Stimulated activated CD4-positive, alpha-beta T cell treated with anti-CD3 and anti-CD28 coated beads, Interleukin-15, amount 100 ng/mL, for 24 hours (primary cell): ENCODE results near the gene JAKMIP1.

Experiments used
- DNase-seq: peaks from one replicate; pipeline ENCODE4 v3.0.0-alpha.2; 2020

JAKMIP1 gene

GRCh38 chr4:6055436-6055835 lies 144.9 kb downstream of the JAKMIP1 start:
- no peak for DNase-seq

DNA sequence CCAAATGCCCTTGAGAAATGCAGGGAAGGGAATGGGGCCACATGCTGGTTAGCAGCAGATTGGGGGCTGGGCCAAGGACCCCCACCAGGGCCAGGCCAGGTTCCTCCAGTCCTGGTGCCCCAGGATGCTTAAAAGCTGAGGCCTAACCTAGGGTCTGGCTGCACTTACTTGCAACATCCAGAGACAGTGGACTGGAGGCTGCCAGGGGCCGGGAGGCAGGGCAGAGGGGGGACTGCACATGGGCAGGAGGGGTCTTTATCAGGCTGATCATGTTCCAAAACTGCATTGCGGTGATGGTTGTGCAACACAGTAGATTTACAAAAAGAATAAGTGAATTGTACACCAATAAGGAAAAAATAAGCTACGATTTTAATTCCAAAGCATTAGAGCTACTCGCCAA lies 145.3 kb downstream of the JAKMIP1 start:
- DNase-seq: no peak

GRCh38 chr4:6054162-6054922 lies 146.0 kb downstream of the JAKMIP1 start:
- DNase-seq: no peak

DNA sequence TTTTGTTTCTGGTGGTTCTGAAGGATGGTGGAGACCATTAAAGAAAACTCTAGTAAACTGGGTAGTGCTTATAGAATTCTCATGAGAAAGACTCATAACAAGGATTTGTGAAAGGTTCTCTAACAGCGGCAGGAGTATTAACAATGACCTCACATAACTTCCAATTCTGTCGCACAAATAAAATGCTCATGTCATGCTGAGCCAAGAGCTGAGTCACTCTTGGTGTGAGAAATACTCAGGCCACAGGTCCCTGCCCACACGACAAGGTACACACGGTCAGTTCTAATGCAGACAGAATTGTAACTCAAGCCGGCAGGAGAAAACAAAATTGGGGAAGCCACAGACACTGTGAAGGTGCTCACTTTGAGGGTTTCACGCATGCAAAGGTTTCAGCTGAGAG lies 147.7 kb downstream of the JAKMIP1 start:
- no peak for DNase-seq

DNA sequence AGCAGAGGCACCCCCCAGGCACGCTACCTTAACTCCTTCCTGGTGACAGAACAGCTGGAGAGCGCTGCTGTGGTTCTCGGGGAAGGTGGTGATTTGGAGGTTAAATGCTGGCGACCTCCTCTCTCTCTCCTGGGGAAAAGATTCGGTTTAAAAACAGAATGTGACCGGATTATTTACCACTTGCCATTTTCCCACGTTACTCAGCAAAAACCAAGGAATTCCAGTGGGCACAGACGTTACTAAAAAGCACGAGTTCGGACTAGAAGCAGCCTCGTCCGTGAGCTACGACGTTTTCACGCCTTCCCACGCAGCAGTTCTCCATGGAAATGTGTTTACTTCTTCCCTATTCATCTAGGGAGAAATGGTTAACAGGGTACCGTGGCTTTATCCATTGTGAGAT lies 149.8 kb downstream of the JAKMIP1 start:
- DNase-seq: no peak

- DNase-seq: no peak
Measured at GRCh38 chr4:6049985-6050384, 150.4 kb downstream of the JAKMIP1 start.

DNA sequence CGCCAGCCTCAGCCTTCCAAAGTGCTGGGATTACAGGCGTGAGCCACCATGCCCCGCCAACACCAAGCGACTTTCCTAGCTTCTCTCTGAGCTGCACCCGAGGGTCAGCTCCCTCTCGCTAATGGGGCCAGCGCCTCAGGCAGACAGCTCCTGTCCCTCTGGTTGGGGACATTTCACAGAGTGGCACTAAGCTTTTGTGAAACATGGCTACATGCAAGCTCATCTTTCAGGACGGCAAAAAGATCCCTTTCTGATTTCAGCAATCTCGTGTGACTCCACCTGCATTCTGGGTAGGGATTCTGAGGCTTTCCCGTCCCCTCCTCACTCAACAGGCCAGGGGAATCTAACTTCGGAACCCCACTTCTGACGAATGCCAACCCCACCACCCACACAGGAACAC lies 151.1 kb downstream of the JAKMIP1 start:
- DNase-seq: no peak

- DNase-seq: no peak
Measured at GRCh38 chr4:6048537-6048936, 151.8 kb downstream of the JAKMIP1 start.

DNA sequence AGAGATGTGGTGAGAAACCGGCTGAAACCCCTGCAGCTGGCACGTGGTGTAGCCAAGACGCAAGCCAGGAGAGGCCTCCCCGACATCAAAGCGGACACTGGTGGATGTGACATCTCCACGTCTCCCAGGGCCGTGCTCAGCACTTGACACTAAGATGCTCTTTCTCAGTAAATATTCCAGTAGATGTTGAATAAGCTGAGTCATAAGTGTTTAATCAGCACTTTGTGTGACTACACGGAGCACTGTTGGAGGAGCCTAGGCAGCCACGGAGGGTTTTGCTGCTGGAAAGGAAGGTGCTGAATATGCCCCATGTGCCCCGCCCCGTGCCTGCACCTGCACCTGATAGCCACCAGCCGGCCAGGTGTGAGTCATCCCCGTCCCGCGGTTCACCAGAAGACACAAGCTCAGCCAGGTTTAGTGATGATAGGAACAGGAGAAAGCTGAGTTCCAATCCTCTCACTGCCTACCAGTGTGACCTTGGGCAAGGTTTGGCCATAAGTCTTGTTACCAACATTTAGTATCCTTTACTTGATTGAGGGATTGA lies 153.1 kb downstream of the JAKMIP1 start:
- peak; percentile 9 for DNase-seq

GRCh38 chr4:6046526-6047129 lies 153.7 kb downstream of the JAKMIP1 start:
- DNase-seq: no peak

GRCh38 chr4:6044805-6045204 lies 155.5 kb downstream of the JAKMIP1 start:
- DNase-seq: no peak

GRCh38 chr4:6044276-6044675 lies 156.1 kb downstream of the JAKMIP1 start:
- DNase-seq: no peak

- DNase-seq: no peak
Measured at GRCh38 chr4:6043843-6044242, 156.5 kb downstream of the JAKMIP1 start.

DNA sequence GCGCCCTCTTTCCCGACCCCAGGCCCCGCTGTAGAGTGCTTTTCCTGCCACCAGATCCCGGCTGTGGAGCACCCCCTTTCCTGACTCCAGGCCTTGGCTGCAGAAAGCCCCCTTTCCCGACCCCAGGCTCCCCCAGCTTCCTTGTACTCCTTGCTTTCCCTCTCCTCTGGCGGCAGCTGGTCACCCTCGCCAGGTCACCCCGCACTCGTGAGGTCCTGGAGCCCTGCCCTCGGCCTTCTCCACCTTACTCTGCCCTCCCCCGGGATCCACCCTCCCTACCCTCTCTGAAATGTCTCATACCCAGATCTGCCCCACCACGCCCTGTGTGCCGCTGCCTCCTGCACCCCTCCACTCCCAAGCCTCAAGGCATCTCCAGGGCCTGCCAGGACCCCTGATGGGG lies 157.2 kb downstream of the JAKMIP1 start:
- DNase-seq: no peak

GRCh38 chr4:6042293-6043063 lies 157.9 kb downstream of the JAKMIP1 start:
- DNase-seq: no peak

- DNase-seq: no peak
Measured at GRCh38 chr4:6041800-6042199, 158.5 kb downstream of the JAKMIP1 start.

GRCh38 chr4:6038711-6039110 lies 161.6 kb downstream of the JAKMIP1 start:
- no peak for DNase-seq

DNA sequence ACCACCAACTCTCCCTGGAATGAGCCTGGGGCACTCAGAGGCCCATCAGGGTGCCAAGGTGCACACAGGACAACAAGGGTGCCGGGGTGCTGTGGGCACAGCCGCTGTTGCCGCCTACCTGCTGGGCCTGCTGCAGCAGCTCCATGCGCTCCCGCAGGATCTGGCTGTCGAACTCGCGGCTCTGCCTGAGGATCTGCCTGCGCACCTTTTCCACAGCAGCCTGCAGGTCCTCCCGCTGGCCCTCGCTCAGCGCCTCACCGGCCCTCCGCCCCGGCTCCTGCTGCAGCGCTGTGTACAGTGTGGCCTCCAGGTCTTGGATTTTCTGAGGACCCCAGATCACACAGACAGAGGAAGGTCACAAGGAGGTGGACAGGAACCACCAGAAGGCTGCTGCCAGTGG lies 164.6 kb downstream of the JAKMIP1 start:
- no peak for DNase-seq

DNA sequence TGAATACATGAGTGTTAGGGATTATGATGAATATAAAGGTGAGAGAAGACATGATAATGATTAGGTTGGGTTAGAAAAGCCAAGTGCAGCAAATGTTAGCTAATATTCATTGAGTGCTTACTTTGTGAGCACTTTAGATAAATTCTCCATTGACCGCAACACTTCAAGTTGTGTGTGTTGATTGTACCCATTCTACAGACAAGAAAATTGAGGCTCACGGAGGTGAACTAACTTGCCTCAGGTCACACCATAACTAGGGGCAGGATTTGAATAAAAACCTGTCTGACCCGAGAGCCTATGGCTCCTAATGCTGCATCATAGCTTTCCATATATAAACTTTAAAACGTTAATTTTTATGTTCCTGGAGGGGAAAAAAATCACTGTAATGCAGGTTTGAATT lies 167.0 kb downstream of the JAKMIP1 start:
- no peak for DNase-seq

- DNase-seq: no peak
Measured at GRCh38 chr4:6032249-6033244, 167.8 kb downstream of the JAKMIP1 start.

- no peak for DNase-seq
Measured at GRCh38 chr4:6031846-6032245, 168.5 kb downstream of the JAKMIP1 start.

GRCh38 chr4:6030679-6031078 lies 169.7 kb downstream of the JAKMIP1 start:
- DNase-seq: no peak
